UCSD-AML1 (cell line): Measurements from ENCODE around the gene ESPN.
"Not testable (repeated sequence)": the region's sequence is repeated elsewhere in the genome, so short reads cannot be mapped to it uniquely, and the experiment has no call there.

Source experiments
- DNase-seq: peaks from one replicate; lab custom pipeline; 2025; ENCODE audit not compliant: unreplicated experiment; lab: John Stamatoyannopoulos, UW

The ESPN gene

DNA sequence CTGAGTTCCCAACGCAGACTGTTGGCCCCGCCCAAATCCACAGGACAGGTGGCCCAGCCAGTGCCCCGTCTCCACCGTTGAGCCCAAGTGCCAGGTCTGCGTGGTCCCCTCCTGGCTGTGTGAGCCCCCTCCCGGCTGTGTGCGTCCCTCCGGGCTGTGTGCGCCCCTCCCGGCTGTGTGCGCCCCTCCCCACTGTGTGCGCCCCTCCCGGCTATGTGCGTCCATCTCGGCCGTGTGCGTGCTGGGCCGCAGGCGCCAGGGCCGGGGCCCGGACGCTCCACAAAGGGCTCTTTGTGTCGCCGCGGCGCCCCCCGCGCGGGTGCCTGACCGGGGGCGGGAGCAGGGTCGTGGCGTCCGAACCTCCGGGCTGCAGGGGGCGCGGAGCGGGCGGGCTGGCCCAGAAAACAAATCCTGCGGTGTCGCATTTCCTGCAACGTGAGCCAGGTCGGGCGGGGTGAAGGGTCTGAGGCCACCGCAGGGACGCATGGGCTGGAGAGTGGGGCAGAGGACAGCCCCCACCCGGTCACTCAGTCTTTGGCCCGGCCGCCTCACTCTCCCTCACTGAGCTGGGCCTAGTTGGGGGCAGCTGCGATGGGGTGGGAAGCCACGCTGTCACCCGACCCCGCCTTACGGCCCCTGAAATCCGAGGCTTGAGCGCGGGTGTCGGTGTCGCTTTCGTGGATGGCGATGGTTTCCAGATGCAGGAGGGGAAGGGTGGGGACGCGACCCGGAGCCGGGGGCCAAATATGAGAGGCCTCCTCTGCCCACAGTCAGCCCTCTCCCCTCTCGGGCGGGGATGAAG, 22.6 kb downstream of the ESPN start:
- no peak for DNase-seq

- no peak for DNase-seq
Observed at GRCh38 chr1:6447818-6448748, 23.5 kb downstream of the ESPN start.

DNA sequence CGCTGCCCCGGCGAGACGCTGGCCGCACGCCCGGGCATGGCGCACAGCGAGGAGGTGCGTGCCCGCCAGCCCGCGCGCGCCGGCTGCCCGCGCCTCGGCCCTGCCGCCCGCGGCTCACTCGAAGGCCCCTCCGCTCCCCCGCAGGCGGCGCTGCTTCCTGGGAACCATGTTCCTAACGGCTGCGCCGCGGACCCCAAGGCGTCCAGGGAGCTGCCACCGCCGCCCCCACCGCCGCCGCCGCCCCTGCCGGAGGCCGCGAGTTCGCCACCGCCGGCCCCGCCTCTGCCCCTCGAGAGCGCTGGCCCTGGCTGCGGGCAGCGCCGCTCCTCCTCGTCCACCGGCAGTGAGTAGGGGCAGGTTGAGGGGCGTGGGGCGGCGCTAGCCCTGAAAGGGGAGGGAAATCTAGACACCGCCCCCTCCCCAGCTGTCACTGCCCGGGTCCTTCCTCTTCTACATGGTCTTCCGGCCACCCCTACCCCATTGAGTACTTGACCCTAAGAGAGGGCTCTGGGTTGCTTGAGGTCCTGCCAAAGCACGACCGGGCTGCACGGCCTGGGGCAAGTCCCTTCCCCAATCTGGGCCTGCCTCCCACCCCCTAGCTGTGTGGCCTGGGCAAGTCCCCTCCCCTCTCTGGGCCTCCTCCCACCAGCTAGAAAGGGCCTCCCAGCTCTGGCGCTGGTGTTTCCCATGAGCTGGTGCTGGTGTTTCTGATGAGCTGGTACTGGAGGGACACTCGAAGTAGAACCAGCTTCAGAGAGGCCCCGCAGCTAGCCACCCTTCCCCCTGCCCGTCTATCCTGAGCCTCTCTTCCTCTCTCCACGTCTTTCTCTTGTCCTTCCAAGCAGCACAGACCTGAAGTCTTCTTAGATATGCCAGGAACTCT, 24.4 kb downstream of the ESPN start:
- DNase-seq: no peak

GRCh38 chr1:6450005-6450450, 25.5 kb downstream of the ESPN start:
- DNase-seq: no peak

DNA sequence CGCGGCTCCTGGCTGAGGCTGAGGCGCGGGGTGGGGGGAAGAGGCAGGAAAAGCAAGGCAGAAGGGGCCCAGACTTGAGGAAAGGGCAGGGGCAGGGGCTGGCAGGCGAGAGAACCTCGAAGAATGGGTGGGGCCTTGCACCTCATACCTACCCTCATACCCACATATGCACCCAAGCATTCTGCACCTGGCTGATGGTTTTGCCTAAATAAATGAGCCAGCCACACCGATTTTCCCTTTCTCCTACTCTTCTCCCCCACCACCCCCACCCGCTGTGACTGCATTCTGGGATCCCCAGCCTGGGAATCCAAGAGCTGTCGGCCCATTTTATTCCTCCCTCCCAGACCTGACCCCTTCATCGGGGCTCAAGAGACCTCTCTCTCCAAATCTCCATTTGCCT, 25.9 kb downstream of the ESPN start:
- not testable (repeated sequence) for DNase-seq

GRCh38 chr1:6450943-6451373, 26.4 kb downstream of the ESPN start:
- no peak for DNase-seq

- DNase-seq: not testable (repeated sequence)
Observed at GRCh38 chr1:6453895-6454855, 29.6 kb downstream of the ESPN start.

DNA sequence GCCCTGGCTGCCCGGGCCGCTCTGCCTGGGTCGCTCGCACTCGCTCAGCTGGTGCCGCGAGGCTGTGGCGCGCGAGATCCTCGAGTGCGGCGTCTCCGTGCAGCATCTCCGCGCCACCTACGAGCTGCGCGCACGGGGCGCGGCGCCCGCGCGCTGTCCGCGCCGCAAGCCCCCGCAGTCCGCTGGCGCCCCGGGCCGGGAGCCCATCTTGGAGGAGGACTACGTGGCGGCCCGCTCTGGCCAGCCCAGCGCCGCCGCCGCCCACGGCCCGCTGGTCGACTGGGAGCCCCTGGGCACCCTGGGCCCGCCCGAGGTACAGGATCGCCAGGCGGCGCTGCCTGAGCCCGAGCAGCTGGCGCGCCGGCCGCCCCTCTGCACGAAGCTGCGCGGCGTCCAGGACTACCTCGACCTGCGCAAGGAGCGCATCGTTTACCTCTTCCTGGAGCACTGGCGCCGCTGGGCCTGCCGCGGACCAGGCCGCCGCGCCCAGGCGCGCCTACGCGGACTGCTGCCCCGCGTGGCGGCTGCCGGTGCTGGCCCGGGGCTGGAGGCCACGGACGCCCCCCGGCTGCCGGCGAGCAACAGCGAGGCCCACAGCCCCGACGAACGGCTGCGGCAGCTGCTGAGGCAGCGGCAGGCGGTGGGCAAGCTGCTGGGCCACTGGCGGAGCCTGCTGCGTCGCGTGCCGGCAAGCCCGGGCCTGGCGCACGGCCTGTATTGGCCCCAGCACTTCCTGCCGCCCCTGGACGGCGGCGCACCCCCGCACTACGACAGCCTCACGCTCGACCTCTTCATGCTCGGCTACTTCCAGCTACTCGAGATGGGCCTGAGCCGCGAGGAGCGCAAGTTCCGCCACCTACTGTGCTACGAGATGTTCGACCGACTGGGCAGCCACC, 30.5 kb downstream of the ESPN start:
- DNase-seq: no peak

GRCh38 chr1:6455752-6456520, 31.4 kb downstream of the ESPN start:
- DNase-seq: not testable (repeated sequence)

DNA sequence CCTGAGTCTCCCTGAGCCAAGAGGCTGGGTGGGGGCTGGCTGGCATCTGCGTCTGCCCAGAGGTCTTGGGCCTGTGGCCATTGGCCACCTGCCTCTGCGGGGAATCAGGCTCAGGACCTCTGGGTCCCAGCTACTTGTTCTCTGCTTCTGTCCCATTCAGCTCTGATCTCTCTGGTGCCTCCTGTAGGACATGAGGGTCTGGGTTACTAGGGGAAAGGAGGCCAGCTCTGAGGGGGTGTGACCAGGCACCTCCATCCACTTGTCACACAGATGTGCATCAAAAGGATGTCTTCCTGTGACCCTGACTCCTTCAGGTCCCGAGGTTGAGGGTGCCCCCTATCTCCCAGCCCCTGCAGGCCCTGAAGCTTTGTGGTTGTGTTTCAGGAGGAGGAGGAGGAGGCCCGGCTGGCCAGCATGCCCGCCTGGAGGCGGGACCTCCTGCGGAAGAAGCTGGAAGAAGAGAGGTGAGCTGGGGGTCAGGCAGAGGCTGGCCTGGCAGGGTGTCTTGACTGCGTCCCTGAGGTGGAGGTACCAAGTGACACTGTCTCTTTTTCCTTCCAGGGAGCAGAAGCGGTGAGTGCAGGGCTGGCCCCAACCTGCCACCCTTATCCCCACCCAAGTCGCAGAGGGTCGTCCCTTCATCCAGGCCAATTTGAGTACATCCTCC, 32.4 kb downstream of the ESPN start:
- DNase-seq: no peak

DNA sequence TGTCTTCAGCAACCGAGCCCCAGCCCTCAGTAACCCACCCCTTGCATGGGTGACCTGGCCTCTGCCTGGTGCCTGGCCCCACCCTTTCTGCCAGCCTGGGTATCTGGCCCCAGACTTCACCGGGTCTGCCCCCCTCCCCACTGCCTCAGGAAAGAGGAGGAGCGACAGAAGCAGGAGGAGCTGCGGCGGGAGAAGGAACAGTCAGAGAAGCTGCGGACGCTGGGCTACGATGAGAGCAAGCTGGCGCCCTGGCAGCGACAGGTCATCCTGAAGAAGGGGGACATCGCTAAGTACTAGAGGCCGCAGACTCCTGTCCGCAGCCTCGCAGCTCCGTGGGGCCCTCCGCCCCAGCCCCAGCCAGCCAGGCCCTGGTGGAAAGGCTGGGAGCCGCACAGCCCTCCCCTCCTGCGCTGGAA, 35.3 kb downstream of the ESPN start:
- peak; percentile 62 for DNase-seq

- DNase-seq: peak; percentile 66
Observed at GRCh38 chr1:6460301-6461050, 35.9 kb downstream of the ESPN start.

DNA sequence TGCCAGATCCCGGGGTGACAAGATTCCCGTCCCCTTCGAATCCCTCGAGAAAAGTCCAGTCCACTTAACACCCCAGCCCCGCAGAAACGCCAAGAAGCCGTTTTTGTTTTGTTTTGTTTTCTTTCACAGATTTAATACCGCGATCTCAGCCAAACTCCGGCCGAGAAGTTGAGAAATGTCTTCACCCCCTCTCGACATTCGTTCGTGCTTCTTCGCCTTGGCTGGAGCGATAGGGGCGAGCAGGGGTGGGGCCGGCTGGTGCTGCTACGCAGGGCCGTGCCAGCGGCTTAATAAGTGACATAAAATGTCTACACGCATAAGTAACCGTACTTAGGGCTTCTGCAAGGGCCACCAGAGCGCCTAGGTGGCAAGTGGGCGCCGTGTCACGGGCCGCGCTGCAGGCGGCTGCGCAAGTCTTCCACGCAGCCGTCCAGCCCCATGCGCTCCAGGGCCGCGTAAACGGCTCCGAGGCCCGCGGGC, 36.5 kb downstream of the ESPN start:
- DNase-seq: no peak

DNA sequence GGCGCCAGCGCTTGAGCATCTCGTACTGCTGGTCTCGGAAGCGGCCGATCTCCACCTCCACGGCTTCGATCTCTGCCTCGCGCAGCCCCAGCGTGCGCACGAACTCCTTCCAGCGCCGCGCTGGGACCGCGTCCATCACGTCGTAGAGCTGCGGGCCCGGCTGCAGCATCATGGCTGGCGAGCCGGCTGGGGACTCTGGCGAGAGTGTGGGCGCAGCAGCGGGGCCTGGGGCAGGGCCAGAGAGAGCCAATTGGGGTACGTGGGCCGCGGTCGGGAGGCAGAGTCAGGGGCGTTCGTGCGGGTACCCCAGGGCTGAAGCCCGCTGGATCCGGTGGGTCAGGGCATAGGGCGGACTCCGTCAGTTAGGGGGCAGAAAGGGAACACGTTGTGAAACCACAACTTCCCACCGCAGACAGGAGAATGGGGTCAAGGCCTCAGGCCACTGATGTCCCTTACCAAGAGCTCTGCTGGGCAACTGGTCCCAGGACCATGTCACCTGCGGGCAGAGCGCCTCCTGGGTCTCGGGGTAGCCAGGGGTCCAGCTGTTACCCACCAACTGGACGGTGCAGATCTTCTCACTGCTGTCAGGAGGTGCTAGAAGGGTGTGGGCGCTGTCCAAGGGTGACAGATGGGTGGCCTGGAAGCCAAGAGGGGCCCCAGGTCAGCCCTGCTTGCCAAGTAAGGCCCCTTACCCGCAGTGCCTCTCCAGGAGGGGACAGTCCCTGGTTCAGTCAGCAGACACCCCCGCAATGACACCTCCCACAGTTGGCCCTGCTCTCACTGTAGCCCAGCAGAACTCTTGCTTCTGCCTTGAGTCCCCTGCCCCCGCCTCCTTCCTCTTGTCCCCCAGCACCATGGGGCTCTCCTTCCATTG, 37.2 kb downstream of the ESPN start:
- no peak for DNase-seq

DNA sequence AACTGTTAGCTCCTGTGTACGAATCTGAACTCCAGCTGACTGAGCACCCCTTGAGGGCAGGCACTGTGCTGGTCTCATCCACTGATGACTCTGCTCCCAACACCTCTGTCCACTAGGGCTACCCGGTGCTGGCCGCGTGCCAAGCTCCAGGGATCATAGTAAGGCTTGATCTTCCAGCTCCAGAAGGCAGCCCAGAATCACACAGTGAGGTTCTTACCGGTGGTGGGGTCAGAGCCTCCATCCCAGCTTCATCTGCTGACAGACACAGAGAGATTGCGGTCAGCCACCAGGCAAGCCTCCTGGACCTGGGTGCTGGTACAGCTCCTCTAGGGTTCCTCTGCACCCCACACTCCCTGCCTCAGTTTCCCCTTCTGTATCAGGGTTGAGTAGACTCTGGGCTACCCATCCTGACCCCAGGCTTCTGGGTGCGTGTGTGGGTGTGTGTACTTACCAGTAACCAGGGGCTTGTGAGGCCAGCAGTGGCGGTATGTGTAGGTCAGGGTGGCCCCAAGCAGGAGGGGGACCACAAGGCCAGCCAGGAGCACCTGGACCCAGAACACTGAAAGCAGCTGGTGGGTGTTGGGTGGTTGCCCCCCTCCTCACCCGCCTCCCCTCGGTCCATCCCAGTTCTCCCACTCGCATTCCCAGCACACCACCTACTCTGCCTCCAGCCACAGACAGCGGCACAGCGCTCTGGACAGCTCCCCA, 38.0 kb downstream of the ESPN start:
- no peak for DNase-seq
